ENCODE results near the gene KCNJ14. TPM values are rescaled to one million over a fixed set of nuclear protein-coding genes. Genes with fewer than 3 reads are reported as not detected.
A peak's percentile ranks its signal among the peaks of the same experiment; 100 is the strongest.

The KCNJ14 gene
- total RNA-seq, 1 donor from 2014 or later, result 2.0 TPM

DNA sequence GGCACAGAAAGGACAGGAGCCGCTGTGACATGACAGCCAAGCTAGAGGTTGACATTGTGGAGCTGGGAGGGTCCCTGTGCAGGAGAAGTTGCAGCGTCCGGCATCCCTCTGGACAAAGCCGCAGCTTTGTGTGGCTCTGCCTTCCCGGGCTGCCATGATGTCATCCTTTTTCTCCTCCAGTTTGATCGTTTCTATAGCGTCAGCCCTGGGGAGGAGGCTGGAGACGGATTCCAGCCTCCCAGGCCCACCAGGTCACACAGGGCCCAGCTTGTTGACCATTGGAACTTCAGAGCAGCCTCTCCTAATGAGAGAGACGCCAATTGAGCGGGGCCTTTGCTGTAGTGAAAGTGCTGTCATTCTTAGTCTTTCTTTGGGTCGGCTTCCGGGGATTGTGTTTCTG is 3.8 kb upstream of the KCNJ14 start:
- H3K27me3 Mint-ChIP-seq (ENCODE audit: low read depth), result no peaks in the 10 kb centered on the region
- DNase-seq (ENCODE audit: low read depth, low spot score), result no peak
- peak overlapping the region; percentile 73 for H3K4me3 Mint-ChIP-seq
- TF ChIP-seq, protein P1, sequence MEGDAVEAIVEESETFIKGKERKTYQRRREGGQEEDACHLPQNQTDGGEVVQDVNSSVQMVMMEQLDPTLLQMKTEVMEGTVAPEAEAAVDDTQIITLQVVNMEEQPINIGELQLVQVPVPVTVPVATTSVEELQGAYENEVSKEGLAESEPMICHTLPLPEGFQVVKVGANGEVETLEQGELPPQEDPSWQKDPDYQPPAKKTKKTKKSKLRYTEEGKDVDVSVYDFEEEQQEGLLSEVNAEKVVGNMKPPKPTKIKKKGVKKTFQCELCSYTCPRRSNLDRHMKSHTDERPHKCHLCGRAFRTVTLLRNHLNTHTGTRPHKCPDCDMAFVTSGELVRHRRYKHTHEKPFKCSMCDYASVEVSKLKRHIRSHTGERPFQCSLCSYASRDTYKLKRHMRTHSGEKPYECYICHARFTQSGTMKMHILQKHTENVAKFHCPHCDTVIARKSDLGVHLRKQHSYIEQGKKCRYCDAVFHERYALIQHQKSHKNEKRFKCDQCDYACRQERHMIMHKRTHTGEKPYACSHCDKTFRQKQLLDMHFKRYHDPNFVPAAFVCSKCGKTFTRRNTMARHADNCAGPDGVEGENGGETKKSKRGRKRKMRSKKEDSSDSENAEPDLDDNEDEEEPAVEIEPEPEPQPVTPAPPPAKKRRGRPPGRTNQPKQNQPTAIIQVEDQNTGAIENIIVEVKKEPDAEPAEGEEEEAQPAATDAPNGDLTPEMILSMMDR (conservative IDR thresholded peaks at IDR 0.05), result no peak
- H3K27ac Mint-ChIP-seq (ENCODE audit: unreplicated experiment), result peak overlapping the region; percentile 96
- H3K36me3 Mint-ChIP-seq (ENCODE audit: low read depth), result peaks cover 4% of the 10 kb centered on the region
- no peaks in the 10 kb centered on the region for H3K9me3 Mint-ChIP-seq
- peaks cover 20% of the 10 kb centered on the region for H3K4me1 Mint-ChIP-seq

DNA sequence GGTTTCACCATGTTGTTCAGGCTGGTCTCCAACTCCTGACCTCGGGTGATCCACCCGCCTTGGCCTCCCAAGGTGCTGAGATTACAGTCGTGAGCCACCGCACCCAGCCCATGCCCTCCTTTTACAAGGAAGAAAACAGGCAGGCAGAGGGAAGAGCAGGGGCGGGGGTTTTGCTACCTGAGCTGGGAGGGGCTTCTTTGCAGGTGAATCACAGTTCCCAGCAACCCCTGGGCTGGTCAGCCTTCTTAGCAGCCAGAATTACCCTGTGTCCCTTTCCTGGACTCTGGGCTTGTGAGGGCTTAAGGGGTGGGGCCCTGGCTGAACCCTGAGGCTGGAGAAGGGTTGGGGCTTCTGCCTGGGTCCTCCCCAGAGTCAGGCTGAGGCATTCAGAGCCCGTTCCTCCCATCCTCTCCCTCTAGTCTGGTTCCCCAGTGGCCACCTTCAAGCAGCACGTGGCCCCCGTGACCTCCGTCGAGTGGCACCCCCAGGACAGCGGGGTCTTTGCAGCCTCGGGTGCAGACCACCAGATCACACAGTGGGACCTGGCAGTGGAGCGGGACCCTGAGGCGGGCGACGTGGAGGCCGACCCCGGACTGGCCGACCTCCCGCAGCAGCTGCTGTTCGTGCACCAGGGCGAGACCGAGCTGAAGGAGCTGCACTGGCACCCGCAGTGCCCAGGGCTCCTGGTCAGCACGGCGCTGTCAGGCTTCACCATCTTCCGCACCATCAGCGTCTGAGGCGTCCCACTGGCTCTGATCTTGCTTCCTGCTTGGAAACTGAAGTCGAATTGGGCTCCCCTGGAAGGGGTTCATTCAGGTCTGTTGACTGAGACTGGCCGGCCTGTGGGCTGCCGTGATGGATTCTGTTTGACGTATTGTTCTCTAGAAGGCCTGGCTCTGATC is 2.8 kb upstream of the KCNJ14 start:
- H3K9me3 Mint-ChIP-seq, result no peaks in the 10 kb centered on the region
- peaks cover 18% of the 10 kb centered on the region for H3K4me1 Mint-ChIP-seq
- no peak for DNase-seq (ENCODE audit: low read depth, low spot score)
- H3K4me3 Mint-ChIP-seq, result no peak overlapping the region
- H3K36me3 Mint-ChIP-seq (ENCODE audit: low read depth), result peaks cover 4% of the 10 kb centered on the region
- no peaks in the 10 kb centered on the region for H3K27me3 Mint-ChIP-seq (ENCODE audit: low read depth)
- H3K27ac Mint-ChIP-seq (ENCODE audit: unreplicated experiment), result no peak overlapping the region
- TF ChIP-seq, protein P1 (conservative IDR thresholded peaks at IDR 0.05), result no peak

DNA sequence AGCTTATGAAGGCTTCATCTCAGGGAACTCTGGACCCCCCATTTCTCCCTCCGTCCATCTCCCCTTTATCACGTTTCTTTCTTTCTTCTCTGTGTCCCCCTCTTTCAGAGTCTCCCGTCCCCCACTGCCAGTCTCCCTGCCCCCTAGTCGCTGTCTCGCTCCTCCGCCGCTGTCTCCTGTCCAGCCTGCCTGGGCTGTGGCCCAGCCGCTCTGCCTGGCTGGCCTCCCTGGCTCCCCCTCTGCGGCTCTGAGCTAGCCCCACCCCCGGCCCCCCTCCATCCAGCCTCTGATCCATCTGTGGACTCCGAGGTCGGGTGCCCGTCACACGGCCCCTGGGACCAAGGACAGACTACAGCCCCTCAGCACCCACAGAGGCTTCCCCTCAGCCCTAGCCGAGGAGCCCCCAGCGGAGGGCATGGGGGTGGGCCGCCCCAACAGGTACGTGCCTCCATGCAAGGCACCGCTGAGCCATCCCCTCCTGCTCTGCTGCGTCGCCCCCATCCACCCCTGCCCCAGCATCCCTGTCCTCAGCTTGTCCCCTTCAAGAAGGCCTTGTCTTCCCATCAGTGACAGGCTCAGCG is 1.1 kb upstream of the KCNJ14 start:
- Mint-ChIP-seq H3K36me3 (ENCODE audit: low read depth) (no peaks in the 10 kb centered on the region), H3K27ac (ENCODE audit: unreplicated experiment) (no peak overlapping the region), H3K4me3 (no peak overlapping the region), H3K4me1 (peaks cover 13% of the 10 kb centered on the region), H3K27me3 (ENCODE audit: low read depth) (no peaks in the 10 kb centered on the region), H3K9me3 (no peaks in the 10 kb centered on the region)
- TF ChIP-seq, protein P1 (conservative IDR thresholded peaks at IDR 0.05), result no peak
- no peak for DNase-seq (ENCODE audit: low read depth, low spot score)

DNA sequence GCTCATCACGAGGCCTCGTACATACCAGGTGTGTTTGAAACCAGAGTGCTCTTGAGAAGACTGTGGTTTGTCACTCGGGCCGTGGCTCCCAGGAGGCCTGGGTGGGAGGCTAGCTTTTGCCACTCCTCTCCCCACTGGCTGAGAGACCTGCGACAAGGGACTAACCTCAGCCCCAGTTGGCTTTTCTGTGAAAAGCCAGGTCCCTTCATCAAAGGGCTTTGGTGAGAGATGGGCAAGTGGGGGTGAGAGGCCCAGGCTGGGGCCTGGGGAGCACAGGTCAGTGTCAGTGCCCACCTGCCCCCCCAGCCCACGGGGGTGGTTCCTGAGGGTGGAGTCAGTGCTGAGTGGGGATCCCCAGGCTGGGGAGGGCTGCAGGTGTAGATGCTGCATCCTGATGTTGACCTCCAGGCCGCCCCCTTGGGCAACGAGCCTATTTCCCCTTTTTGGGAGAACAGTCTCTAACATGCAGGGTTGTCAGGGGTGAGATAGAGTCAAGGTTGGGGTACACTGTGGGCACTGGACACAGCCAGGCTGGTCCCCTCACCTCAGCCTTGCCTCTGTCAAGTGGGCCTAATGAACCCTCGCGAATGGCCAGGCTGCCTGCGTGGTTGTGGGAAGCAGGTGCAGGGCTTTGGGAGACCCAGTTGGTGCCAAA is 661 bp downstream of the KCNJ14 start:
- H3K27me3 Mint-ChIP-seq (ENCODE audit: low read depth), result no peaks in the 10 kb centered on the region
- H3K27ac Mint-ChIP-seq (ENCODE audit: unreplicated experiment), result no peak overlapping the region
- TF ChIP-seq, protein P1 (conservative IDR thresholded peaks at IDR 0.05), result no peak

DNA sequence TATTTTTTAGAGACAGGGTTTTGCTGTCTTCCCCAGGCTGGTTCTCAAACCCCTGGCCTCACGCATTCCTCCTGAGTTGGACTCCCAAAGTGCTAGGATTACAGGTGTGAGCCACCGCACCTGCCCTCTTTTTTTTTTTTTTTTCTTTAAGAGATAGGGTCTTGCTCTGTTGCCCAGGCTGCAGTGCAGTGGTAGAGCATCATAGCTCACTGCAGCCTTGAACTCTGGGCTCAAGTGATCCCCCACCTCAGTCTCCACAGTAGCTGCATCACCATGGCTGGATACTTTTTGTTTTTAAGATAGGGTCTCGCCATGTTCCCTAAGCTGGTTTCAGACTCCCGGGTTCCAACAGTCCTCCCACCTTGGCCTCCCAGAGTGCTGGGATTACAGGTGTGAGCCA is 1.5 kb downstream of the KCNJ14 start:
- H3K27me3 Mint-ChIP-seq (ENCODE audit: low read depth), result no peaks in the 10 kb centered on the region
- no peak for DNase-seq (ENCODE audit: low read depth, low spot score)
- H3K36me3 Mint-ChIP-seq (ENCODE audit: low read depth), result no peaks in the 10 kb centered on the region
- H3K4me3 Mint-ChIP-seq, result no peak overlapping the region
- peaks cover 5% of the 10 kb centered on the region for H3K4me1 Mint-ChIP-seq
- H3K27ac Mint-ChIP-seq (ENCODE audit: unreplicated experiment), result no peak overlapping the region
- TF ChIP-seq, protein P1 (conservative IDR thresholded peaks at IDR 0.05), result no peak
- no peaks in the 10 kb centered on the region for H3K9me3 Mint-ChIP-seq

More for the DNA sequence above, 661 bp downstream of the KCNJ14 start:
- peaks cover 13% of the 10 kb centered on the region for H3K4me1 Mint-ChIP-seq
- no peaks in the 10 kb centered on the region for H3K36me3 Mint-ChIP-seq (ENCODE audit: low read depth)
- no peaks in the 10 kb centered on the region for H3K9me3 Mint-ChIP-seq
- no peak overlapping the region for H3K4me3 Mint-ChIP-seq
- no peak for DNase-seq (ENCODE audit: low read depth, low spot score)
